K562 (cell line): Measurements from ENCODE around the gene PLD1. TPM values are rescaled to one million over a fixed set of nuclear protein-coding genes. Genes with fewer than 3 reads are reported as not detected.

Source experiments
- ATAC-seq: fragments of 200-7000 bp; cut with Tn5 transposase; 3 replicates; pipeline ENCODE4 v1.9.1; 2020; ENCODE audit warnings: moderate library complexity
- BruUV-seq: library from RNA; stranded (reverse); fragments of 400-500 nt; replicated peaks from 2 replicates; lab custom pipeline; 2021; lab: Mats Ljungman, UMichigan
- CTCF ChIA-PET: fragments of 300-600 bp; formaldehyde crosslinking; extraction: SDS; loops from one replicate; lab custom pipeline; 2021; ENCODE audit warnings: low intra/inter-chr PET ratio; lab: Yijun Ruan, JAX
- POLR2A ChIA-PET: fragments of 300-600, 350-650 bp; sonication (Branson Sonifier 250); formaldehyde crosslinking; extraction: SDS; loops from one replicate; lab custom pipeline; 2021; ENCODE audit warnings: antibody characterized with exemption, inconsistent platforms; lab: Yijun Ruan, JAX
- DNase-seq, 4 experiments: peaks; one replicate each; pipeline versions ENCODE4 v3.0.0 to v3.0.0-alpha.2; 2011 to 2018; ENCODE audit warnings: low spot score in 3 of 4, mixed read lengths in 3 of 4; ENCODE audit errors: extremely low read depth in 1 of 4
- FAIRE-seq: peaks from 2 replicates; lab custom pipeline; 2011; peaks lifted over from hg19 to GRCh38; lab: Jason Lieb, UNC
- H2AFZ ChIP-seq: 2 replicates; pipeline ENCODE4 v1.6.0; 2011; ENCODE audit warnings: low read depth, low read length, control low read depth, inconsistent platforms
- H3K27ac ChIP-seq: fragments of 200-600 bp; 3 replicates; pipeline ENCODE4 v1.8.0; 2011; ENCODE audit warnings: low read depth, mild to moderate bottlenecking, control low read depth, inconsistent platforms, low read length, moderate library complexity, mixed read lengths; ENCODE audit errors: extremely low read depth
- H3K27me3 ChIP-seq, 2 experiments: fragments of 300-600 bp in 1 of 2; 2 replicates in 1 of 2; 3 replicates in 1 of 2; pipeline versions ENCODE4 v1.6.0 to v1.8.0; 2011; ENCODE audit warnings: inconsistent platforms in 2 of 2, low read length in 2 of 2, mild to moderate bottlenecking in 1 of 2, mixed read lengths in 1 of 2, moderate library complexity in 1 of 2; ENCODE audit not compliant: control insufficient read depth in 2 of 2, insufficient read depth in 2 of 2
- H3K36me3 ChIP-seq: fragments of 300-600 bp; 3 replicates; pipeline ENCODE4 v1.8.0; 2011; ENCODE audit warnings: mild to moderate bottlenecking, low read length, inconsistent platforms; ENCODE audit not compliant: control insufficient read depth, insufficient read depth
- H3K4me1 ChIP-seq, 2 experiments: fragments of 200-600 bp in 1 of 2; replicated peaks in 1 of 2; 2 replicates in 1 of 2; 3 replicates in 1 of 2; pipeline versions ENCODE4 v1.5.1 to v1.8.0; 2011; ENCODE audit warnings: inconsistent platforms in 2 of 2, low read length in 2 of 2, mild to moderate bottlenecking in 1 of 2, mixed read lengths in 1 of 2, moderate library complexity in 1 of 2; ENCODE audit not compliant: control insufficient read depth in 2 of 2, insufficient read depth in 2 of 2
- H3K4me2 ChIP-seq: 2 replicates; pipeline ENCODE4 v1.6.1; 2011; ENCODE audit warnings: low read length, control low read depth, inconsistent platforms, mixed read lengths; ENCODE audit not compliant: insufficient read depth
- H3K4me3 ChIP-seq: fragments of 200-600 bp; sonication (generic), shearing (Covaris generic); 2 replicates; pipeline ENCODE4 v1.5.1; 2016; ENCODE audit warnings: control low read depth, inconsistent platforms
- H3K79me2 ChIP-seq: fragments of 200-600 bp; 3 replicates; pipeline ENCODE4 v1.8.0; 2011; ENCODE audit warnings: low read length, inconsistent platforms; ENCODE audit not compliant: control insufficient read depth, insufficient read depth
- H3K9ac ChIP-seq, 2 experiments: 2 replicates each; pipeline versions ENCODE4 v1.6.0 to v1.6.1; 2011; ENCODE audit warnings: low read depth in 2 of 2, low read length in 2 of 2, control low read depth in 1 of 2, inconsistent platforms in 1 of 2, mild to moderate bottlenecking in 1 of 2, mixed read lengths in 1 of 2; ENCODE audit not compliant: insufficient read depth in 1 of 2
- H3K9me1 ChIP-seq: one replicate; pipeline ENCODE4 v1.6.0; 2011; ENCODE audit warnings: inconsistent platforms, mild to moderate bottlenecking, low read length, moderate library complexity; ENCODE audit not compliant: control insufficient read depth, insufficient read depth
- H3K9me3 ChIP-seq: replicated peaks from 2 replicates; pipeline ENCODE4 v1.5.1; 2011; ENCODE audit warnings: low read depth, low read length, inconsistent platforms; ENCODE audit not compliant: control insufficient read depth, insufficient read depth
- H4K20me1 ChIP-seq: replicated peaks from 2 replicates; pipeline ENCODE4 v1.6.1; 2011; ENCODE audit warnings: low read length, inconsistent platforms, mixed read lengths; ENCODE audit not compliant: control insufficient read depth, insufficient read depth
- BHLHE40 ChIP-seq: IDR thresholded peaks from 2 replicates; pipeline ENCODE4 v1.6.1; 2011; ENCODE audit warnings: low read length, improper control_type of control experiment
- C11orf30 ChIP-seq: fragments of 450-650 bp; IDR thresholded peaks from 2 replicates; pipeline ENCODE4 v1.6.1; 2016; ENCODE audit warnings: low read depth, mild to moderate bottlenecking
- CBFA2T2 ChIP-seq: fragments of 450-650 bp; conservative IDR thresholded peaks from 2 replicates; pipeline ENCODE4 v1.6.1; 2017; ENCODE audit warnings: mild to moderate bottlenecking
- CBFA2T3 ChIP-seq: fragments of 450-650 bp; IDR thresholded peaks from 2 replicates; pipeline ENCODE4 v1.6.1; 2017
- EHMT2 ChIP-seq: fragments of 450-650 bp; IDR thresholded peaks from 2 replicates; pipeline ENCODE4 v1.6.1; 2018; ENCODE audit warnings: antibody characterized with exemption
- HMG20B ChIP-seq: fragments of 250-450 bp; sonication (Bioruptor Pico); IDR thresholded peaks from 2 replicates; pipeline ENCODE4 v1.5.0; 2021; ENCODE audit warnings: mild to moderate bottlenecking
- HOMEZ ChIP-seq: fragments of 250-450 bp; sonication (Bioruptor Pico); IDR thresholded peaks from 2 replicates; pipeline ENCODE4 v1.4.0; 2020; ENCODE audit warnings: mild to moderate bottlenecking, moderate library complexity
- KDM1A ChIP-seq, 2 experiments: fragments of 450-650 bp; IDR thresholded peaks; 2 replicates each; pipeline ENCODE4 v1.6.1; 2016; ENCODE audit warnings: mild to moderate bottlenecking in 2 of 2
- MYBL2 ChIP-seq, 2 experiments: fragments of 450-650 bp in 1 of 2; sonication (generic) in 1 of 2; formaldehyde crosslinking in 1 of 2; IDR thresholded peaks; 2 replicates each; pipeline versions ENCODE4 v1.6.1 to v1.8.1; 2017 to 2022; ENCODE audit warnings: borderline replicate concordance in 1 of 2, inconsistent platforms in 1 of 2, low read depth in 1 of 2, mild to moderate bottlenecking in 1 of 2, missing genetic modification reagents in 1 of 2, moderate library complexity in 1 of 2
- MYNN ChIP-seq, 2 experiments: sonication (generic); formaldehyde crosslinking in 1 of 2; IDR thresholded peaks; 2 replicates each; pipeline versions ENCODE4 v1.5.0 to v1.6.1; 2016 to 2020; ENCODE audit warnings: antibody characterized with exemption in 1 of 2, missing genetic modification reagents in 1 of 2
- RFX1 ChIP-seq: fragments of 450-650 bp; IDR thresholded peaks from 2 replicates; pipeline ENCODE4 v1.6.1; 2016; ENCODE audit warnings: mild to moderate bottlenecking, moderate library complexity
- SREBF1 ChIP-seq: fragments of 150-350 bp; IDR thresholded peaks from 2 replicates; pipeline ENCODE4 v1.6.1; 2014; ENCODE audit warnings: antibody characterized with exemption, low read depth, low read length, borderline replicate concordance
- ZNF23 ChIP-seq: fragments of 250-450 bp; sonication (Bioruptor Pico); IDR thresholded peaks from 2 replicates; pipeline ENCODE4 v1.4.0; 2020; ENCODE audit warnings: mild to moderate bottlenecking
- WGBS: fragments of 100-300 bp; shearing (Covaris generic); methylation state at CpG from one replicate; pipeline ENCODE4 v1.1.6; 2016; ENCODE audit warnings: low coverage, mixed read lengths; ENCODE audit not compliant: insufficient coverage; ENCODE audit errors: missing lambda C conversion rate; 5-methylcytosine and 5-hydroxymethylcytosine counted together
- in situ Hi-C: fragments of 300-500 bp; cut with MboI; formaldehyde crosslinking; loops from 4 replicates; pipeline ENCODE4 v1.15.0; 2018; ENCODE audit warnings: inconsistent platforms, mixed read lengths
- intact Hi-C: fragments of 100-400 bp; cut with micrococcal nuclease; formaldehyde crosslinking; loops from 2 replicates; pipeline ENCODE4 v1.14.2; 2022
- polyA plus RNA-seq, 8 experiments: library from polyadenylated mRNA; depleted of rRNA in 4 of 8; stranded (reverse) in 5 of 8; unstranded in 3 of 8; fragments of >200 nt; fragmentation: Nextera tagmentation in 2 of 8; fragmentation: Illumina TruSeq in 1 of 8; extraction: Ambion mirVana in 2 of 8; extraction: Trizol in 1 of 8; gene quantifications; 2 replicates each; pipeline versions ENCODE4 v1.2.1 to v1.2.3, GENCODE V29; 2011 to 2014; ENCODE audit warnings: inconsistent platforms in 1 of 8, missing spikeins in 1 of 8
- total RNA-seq, 7 experiments: library from RNA; depleted of rRNA in 6 of 7; stranded (reverse); fragments of >200 nt in 6 of 7; fragmentation: Illumina TruSeq in 2 of 7; extraction: Trizol in 2 of 7; gene quantifications; 2 replicates each; pipeline versions ENCODE4 v1.2.1 to v1.2.3, GENCODE V29; 2011 to 2021; ENCODE audit warnings: low replicate concordance in 1 of 7

Gene PLD1
- total and polyA plus RNA-seq, 9 of the 15 experiments (the other 6 are each of a cell fraction or from before 2014, with no cell fraction given), result 8.4 to 26.1 (median 18.6) TPM

GRCh38 chr3:171620825-171621434 lies 189.4 kb downstream of the PLD1 start:
- Histone ChIP-seq H2AFZ (no peak overlapping the region), H3K27me3 (no peaks in the 10 kb centered on the region), H3K27ac (no peak overlapping the region), H3K4me3 (no peak overlapping the region), H3K36me3 (0 out of 3 replicates have a peak, but pooled peaks cover 3% of the 10 kb centered on the region), H3K79me2 (no peaks in the 10 kb centered on the region), H3K9me1 (no peaks in the 10 kb centered on the region), H3K4me2 (no peak overlapping the region), H3K4me1 (no peaks in the 10 kb centered on the region), H4K20me1 (no peaks in the 10 kb centered on the region), H3K9ac (no peak overlapping the region), H3K9me3 (no peaks in the 10 kb centered on the region)
- in situ Hi-C loops, result no loop called here
- FAIRE-seq (no peak), DNase-seq (peak in 1 of 4 experiments; percentile 16), ATAC-seq (no peak)
- ChIA-PET CTCF (no interaction called here), POLR2A (interaction anchor here (0.6 kb wide), 1 partner anchor 20 kb away, joined by 3 read pairs; no protein-coding TSS in a partner anchor)
- TF ChIP-seq RFX1 (no peak), MYBL2 (IDR thresholded peaks at IDR 0.05; ENCODE audit: low read depth) (no peak), MYBL2 (CRISPR knock-in tag; IDR thresholded peaks at IDR 0.05; ENCODE audit: borderline replicate concordance) (no peak), KDM1A (IDR thresholded peaks at IDR 0.05) (peak; percentile 43 to 47; a peak in 2 of 4 replicates), CBFA2T2 (peak; percentile 39), HOMEZ (CRISPR knock-in tag) (no peak), BHLHE40 (no peak), ZNF23 (CRISPR knock-in tag) (no peak), MYNN (IDR thresholded peaks at IDR 0.05) (no peak), MYNN (CRISPR knock-in tag; IDR thresholded peaks at IDR 0.05) (no peak), C11orf30 (no peak), HMG20B (no peak), CBFA2T3 (peak; percentile 68), EHMT2 (no peak), SREBF1 (no peak)
- no TSS peak for BruUV-seq
- intact Hi-C loops, result no loop called here
- WGBS, result 75% methylated on average over 1 of the region's 1 CpG
